Astrocyte (in vitro differentiated cells and primary cell): ENCODE data around the gene MYOF. TPM values are rescaled to one million over a fixed set of nuclear protein-coding genes. Genes with fewer than 3 reads are reported as not detected.

Experiments
- DNase-seq: peaks from one replicate; pipeline ENCODE4 v3.0.0-alpha.2; 2010; ENCODE audit warnings: low read depth
- FAIRE-seq: peaks from 2 replicates; lab custom pipeline; 2011; peaks lifted over from hg19 to GRCh38; lab: Jason Lieb, UNC
- H2AFZ ChIP-seq: 2 replicates; pipeline ENCODE4 v1.6.0; 2012; ENCODE audit warnings: low read depth, low read length, inconsistent platforms
- H3K27ac ChIP-seq: 2 replicates; pipeline ENCODE4 v1.5.1; 2011; ENCODE audit warnings: low read depth, low read length, inconsistent platforms
- H3K27me3 ChIP-seq: 2 replicates; pipeline ENCODE4 v1.6.0; 2011; ENCODE audit warnings: low read length, inconsistent platforms; ENCODE audit not compliant: insufficient read depth
- H3K36me3 ChIP-seq: 2 replicates; pipeline ENCODE4 v1.5.1; 2011; ENCODE audit warnings: low read length, inconsistent platforms; ENCODE audit not compliant: insufficient read depth
- H3K4me1 ChIP-seq: 2 replicates; pipeline ENCODE4 v1.5.1; 2011; ENCODE audit warnings: low read length, inconsistent platforms; ENCODE audit not compliant: insufficient read depth
- H3K4me2 ChIP-seq: 2 replicates; pipeline ENCODE4 v1.6.0; 2012; ENCODE audit warnings: low read length, inconsistent platforms
- H3K4me3 ChIP-seq: 2 replicates; pipeline ENCODE4 v1.5.1; 2011; ENCODE audit warnings: low read depth, mild to moderate bottlenecking, low read length, inconsistent platforms; ENCODE audit not compliant: insufficient read depth
- H3K79me2 ChIP-seq: 2 replicates; pipeline ENCODE4 v1.6.0; 2012; ENCODE audit warnings: mild to moderate bottlenecking, low read length, inconsistent platforms; ENCODE audit not compliant: insufficient read depth
- H3K9ac ChIP-seq: 2 replicates; pipeline ENCODE4 v1.6.0; 2012; ENCODE audit warnings: mild to moderate bottlenecking, low read length, inconsistent platforms
- H3K9me3 ChIP-seq: 2 replicates; pipeline ENCODE4 v1.5.1; 2012; ENCODE audit warnings: low read depth, mild to moderate bottlenecking, low read length, inconsistent platforms; ENCODE audit not compliant: insufficient read depth
- H4K20me1 ChIP-seq: 2 replicates; pipeline ENCODE4 v1.6.0; 2012; ENCODE audit warnings: low read length, inconsistent platforms; ENCODE audit not compliant: insufficient read depth
- H3K27ac Mint-ChIP-seq: one replicate; pipeline ENCODE4 v1.8.0; 2021; ENCODE audit warnings: mild to moderate bottlenecking, mixed read lengths; ENCODE audit not compliant: unreplicated experiment
- H3K27me3 Mint-ChIP-seq: one replicate; pipeline ENCODE4 v1.8.0; 2021; ENCODE audit warnings: low read depth, mixed read lengths; ENCODE audit not compliant: unreplicated experiment
- H3K36me3 Mint-ChIP-seq: one replicate; pipeline ENCODE4 v1.8.0; 2021; ENCODE audit warnings: low read depth, mixed read lengths; ENCODE audit not compliant: unreplicated experiment
- H3K4me1 Mint-ChIP-seq: one replicate; pipeline ENCODE4 v1.8.0; 2021; ENCODE audit warnings: low read depth, mixed read lengths; ENCODE audit not compliant: unreplicated experiment
- H3K4me3 Mint-ChIP-seq: one replicate; pipeline ENCODE4 v1.8.0; 2021; ENCODE audit warnings: mild to moderate bottlenecking, moderate library complexity, mixed read lengths; ENCODE audit not compliant: unreplicated experiment
- H3K9me3 Mint-ChIP-seq: one replicate; pipeline ENCODE4 v1.8.0; 2021; ENCODE audit warnings: mild to moderate bottlenecking, mixed read lengths; ENCODE audit not compliant: unreplicated experiment
- EZH2 ChIP-seq: IDR thresholded peaks from 2 replicates; pipeline ENCODE4 v1.6.1; 2012; ENCODE audit warnings: mild to moderate bottlenecking, low read length, inconsistent platforms; ENCODE audit not compliant: insufficient read depth
- total RNA-seq: library from RNA; stranded (reverse); gene quantifications from 2 replicates; pipeline ENCODE4 v1.2.1, GENCODE V29; 2021
- TF ChIP-seq, protein P1 (sequence below): IDR thresholded peaks from 2 replicates; pipeline ENCODE4 v1.5.1; 2011; ENCODE audit warnings: low read depth, mild to moderate bottlenecking, inconsistent platforms, low read length, moderate library complexity; ENCODE audit not compliant: insufficient read depth

MYOF gene
- total RNA-seq, 1 donor from 2014 or later = 306 TPM

DNA sequence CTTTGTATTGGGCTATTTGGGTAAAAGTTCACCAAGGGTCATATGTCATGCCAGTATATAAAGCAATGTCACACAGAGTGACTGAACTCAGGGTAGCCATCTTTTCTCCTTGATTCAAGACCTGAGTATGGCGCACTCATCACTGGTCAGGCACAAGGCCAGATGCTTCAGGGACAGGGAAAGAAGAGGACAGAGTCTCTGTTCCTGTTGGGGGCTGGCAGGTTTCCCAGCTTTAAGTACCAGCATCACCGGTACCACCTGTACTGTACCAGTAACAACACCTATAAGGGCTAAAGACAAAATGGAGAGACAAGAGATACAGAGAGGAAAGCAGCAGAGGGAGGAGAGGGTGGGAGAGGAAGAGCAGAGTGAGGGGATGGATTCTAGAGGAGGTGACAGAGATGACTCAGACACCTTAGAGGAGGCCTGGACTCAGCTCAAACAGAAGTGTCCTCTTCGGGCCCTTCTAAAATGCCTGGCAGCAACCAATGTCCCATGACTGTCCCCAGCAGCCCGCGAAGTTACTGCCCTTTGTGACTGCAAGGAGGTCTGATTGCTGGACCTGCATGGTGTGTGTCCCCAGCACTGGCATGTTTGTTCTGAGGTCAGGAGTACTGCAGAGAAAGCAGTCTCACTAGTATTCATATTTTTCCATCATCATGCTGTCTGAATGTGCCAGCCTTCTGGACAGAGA lies 191.3 kb downstream of the MYOF start:
- Mint-ChIP-seq H3K27ac (peak overlapping the region; percentile 81), H3K9me3 (no peaks in the 10 kb centered on the region)

DNA sequence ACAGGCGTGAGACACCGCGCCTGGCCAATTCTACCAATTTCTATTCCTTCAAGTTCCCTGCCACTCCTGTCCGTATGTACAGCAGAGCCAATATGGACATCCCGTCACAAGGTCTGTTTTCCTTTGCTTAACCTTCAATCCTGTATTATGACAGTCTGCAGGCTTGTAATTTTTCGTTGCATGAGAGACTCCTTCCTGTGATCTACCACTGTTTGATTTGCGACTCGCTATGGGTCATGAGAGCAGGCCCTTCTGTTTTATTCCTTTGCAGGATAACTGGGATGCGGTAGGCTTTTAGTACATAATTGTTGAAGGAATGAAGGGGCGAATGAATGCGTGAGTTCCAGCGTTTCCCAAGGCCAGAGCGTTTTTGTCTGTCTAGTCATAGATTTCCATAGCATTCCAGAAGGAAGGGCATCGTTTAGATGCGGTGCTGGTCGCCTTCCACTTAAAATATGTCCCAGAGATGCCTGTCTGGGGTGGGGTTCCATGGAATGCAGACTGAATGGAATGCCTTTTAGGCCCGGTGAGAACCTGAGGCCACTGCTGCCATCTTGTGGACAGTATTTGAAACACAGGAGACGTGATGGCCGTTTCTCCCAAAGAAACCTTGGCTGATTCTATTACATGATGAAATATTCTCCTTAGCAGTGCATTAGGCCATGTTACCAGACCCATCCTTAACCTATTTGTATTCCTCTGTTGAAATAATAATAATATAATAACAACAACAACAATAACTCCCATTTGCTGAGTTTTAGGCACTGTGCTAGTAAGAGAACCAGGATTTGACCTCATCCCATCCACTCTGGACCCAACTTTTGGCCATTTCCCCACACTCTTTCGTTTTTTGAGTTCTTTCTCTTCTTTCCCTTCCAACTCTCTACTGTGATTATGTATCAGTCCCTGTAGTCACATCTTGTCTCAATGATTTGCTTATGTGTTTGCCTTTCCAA lies 193.2 kb downstream of the MYOF start:
- no peaks in the 10 kb centered on the region for H3K9me3 ChIP-seq
- H3K4me3 ChIP-seq = no peak overlapping the region
- peak overlapping the region; percentile 76 for H3K27ac ChIP-seq
- peak overlapping the region; percentile 63 for H3K4me2 ChIP-seq
- no peaks in the 10 kb centered on the region for H3K36me3 ChIP-seq
- Mint-ChIP-seq H3K27ac (peak overlapping the region; percentile 82), H3K36me3 (no peaks in the 10 kb centered on the region), H3K4me1 (peaks cover 10% of the 10 kb centered on the region), H3K9me3 (no peaks in the 10 kb centered on the region), H3K4me3 (peak overlapping the region; percentile 10), H3K27me3 (no peaks in the 10 kb centered on the region)
- H3K9ac ChIP-seq = peak overlapping the region; percentile 50
- no peaks in the 10 kb centered on the region for H3K79me2 ChIP-seq
- TF ChIP-seq EZH2 = no peak
- TF ChIP-seq, protein P1, sequence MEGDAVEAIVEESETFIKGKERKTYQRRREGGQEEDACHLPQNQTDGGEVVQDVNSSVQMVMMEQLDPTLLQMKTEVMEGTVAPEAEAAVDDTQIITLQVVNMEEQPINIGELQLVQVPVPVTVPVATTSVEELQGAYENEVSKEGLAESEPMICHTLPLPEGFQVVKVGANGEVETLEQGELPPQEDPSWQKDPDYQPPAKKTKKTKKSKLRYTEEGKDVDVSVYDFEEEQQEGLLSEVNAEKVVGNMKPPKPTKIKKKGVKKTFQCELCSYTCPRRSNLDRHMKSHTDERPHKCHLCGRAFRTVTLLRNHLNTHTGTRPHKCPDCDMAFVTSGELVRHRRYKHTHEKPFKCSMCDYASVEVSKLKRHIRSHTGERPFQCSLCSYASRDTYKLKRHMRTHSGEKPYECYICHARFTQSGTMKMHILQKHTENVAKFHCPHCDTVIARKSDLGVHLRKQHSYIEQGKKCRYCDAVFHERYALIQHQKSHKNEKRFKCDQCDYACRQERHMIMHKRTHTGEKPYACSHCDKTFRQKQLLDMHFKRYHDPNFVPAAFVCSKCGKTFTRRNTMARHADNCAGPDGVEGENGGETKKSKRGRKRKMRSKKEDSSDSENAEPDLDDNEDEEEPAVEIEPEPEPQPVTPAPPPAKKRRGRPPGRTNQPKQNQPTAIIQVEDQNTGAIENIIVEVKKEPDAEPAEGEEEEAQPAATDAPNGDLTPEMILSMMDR = peak; percentile 85
- peaks cover 4% of the 10 kb centered on the region for H3K4me1 ChIP-seq
- peak; percentile 95 for DNase-seq
- H3K27me3 ChIP-seq = no peaks in the 10 kb centered on the region
- no peaks in the 10 kb centered on the region for H4K20me1 ChIP-seq
- peak overlapping the region; percentile 39 for H2AFZ ChIP-seq
- peak; percentile 63 for FAIRE-seq

More for the DNA sequence above, 191.3 kb downstream of the MYOF start:
- H3K27me3 Mint-ChIP-seq = no peaks in the 10 kb centered on the region
- Histone ChIP-seq H3K27ac (no peak overlapping the region), H3K9me3 (no peaks in the 10 kb centered on the region), H3K27me3 (no peaks in the 10 kb centered on the region), H3K4me1 (peaks cover 4% of the 10 kb centered on the region), H4K20me1 (no peaks in the 10 kb centered on the region), H3K36me3 (no peaks in the 10 kb centered on the region), H3K4me2 (no peak overlapping the region), H2AFZ (no peak overlapping the region), H3K9ac (no peak overlapping the region), H3K4me3 (no peak overlapping the region), H3K79me2 (no peaks in the 10 kb centered on the region)
- no peak for TF ChIP-seq EZH2
- TF ChIP-seq, protein P1 = no peak
- H3K4me3 Mint-ChIP-seq = no peak overlapping the region
- DNase-seq (no peak), FAIRE-seq (no peak)
- H3K4me1 Mint-ChIP-seq = peaks cover 10% of the 10 kb centered on the region
- no peaks in the 10 kb centered on the region for H3K36me3 Mint-ChIP-seq
